Cerebellar cortex (tissue), 1 donor: Measurements from ENCODE around the gene MUSTN1.

Experiments
- DNase-seq: peaks from one replicate; pipeline ENCODE4 v3.0.0-alpha.2; 2015; ENCODE audit warnings: low spot score

Gene MUSTN1

GRCh38 chr3:52834871-52835501, at the start of gene MUSTN1:
MUSTN1 (minus strand) TSS chr3:52835019; CDS start chr3:52834948, 71 bp downstream.
- DNase-seq = no peak

DNA sequence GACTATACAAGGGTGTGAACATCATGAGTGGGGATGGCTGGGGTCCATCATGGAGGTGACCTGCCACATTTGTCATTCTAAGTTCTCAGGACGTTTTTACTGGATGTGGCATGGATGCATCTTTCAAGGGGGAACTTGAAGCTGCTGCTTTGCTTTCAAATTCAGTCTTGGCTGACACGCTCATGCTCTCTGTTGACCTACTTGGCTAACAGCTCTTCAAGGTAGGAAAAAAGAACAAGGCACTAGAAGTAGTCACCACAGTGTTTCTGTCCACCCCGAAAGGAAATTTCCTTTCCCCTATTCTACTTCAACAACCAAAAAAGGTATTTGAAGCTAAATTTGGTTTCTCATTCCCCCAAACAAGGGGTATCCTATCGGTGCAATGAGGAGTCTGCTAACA, 47.6 kb upstream of the MUSTN1 start:
- peak; percentile 46 for DNase-seq

DNA sequence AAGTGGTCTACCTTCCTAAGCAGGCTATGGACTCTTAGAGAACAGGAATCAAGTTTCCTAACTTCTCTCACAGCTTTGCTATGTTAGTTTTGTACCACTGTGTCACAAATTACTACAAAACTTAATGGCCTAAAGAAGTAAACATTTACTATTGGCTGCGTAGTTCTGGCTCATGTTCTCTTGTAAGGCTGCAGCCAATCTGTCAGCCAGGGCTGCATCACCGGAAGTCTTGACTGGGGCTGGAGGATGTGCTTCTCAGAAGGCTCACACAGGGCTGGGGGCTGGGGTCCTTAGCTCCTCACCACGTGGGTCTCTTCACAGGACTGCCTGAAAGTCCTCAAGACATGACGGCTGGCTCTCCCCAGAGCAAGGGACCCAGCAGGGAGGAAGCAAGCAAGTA, 47.1 kb upstream of the MUSTN1 start:
- no peak for DNase-seq

- DNase-seq = peak; percentile 57
Observed at GRCh38 chr3:52880474-52880873, 45.7 kb upstream of the MUSTN1 start.

DNA sequence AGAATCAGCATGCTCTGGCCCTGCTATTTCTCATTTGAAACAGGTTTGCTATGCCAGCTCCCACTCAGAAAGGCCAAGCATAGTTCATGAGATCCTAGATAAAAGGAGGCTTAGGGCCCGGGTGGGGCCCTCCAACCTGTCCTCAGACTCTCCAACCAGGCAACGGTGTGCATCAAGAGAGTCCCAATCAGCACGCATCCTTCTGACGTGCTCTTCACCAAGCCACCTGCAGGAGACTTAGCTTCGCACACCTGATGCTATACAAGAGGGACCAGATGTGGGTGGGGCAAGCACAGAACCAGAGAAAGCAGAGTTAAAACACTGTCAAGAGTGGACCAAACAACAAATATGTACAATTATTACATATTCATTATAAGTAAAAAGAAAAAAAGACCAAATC, 45.2 kb upstream of the MUSTN1 start:
- no peak for DNase-seq

DNA sequence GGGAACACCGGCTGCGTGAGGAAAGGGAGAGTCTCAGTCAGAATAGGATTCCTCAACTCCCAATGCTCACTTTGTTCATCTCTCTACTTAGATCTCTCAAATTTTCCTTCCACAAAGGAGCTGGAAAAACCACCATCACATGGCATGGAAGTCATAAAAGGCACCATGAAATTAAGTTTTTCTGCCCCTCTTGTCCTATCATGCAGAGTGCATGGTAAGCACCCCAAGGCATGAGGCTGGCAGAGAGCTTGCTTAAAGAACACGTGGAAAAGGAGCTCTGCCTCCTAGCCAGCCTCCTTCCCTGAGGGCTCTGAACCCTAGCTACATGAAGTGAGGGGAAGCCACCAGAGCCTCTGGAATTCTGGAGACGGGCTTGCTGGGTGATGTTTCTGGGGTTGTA, 44.8 kb upstream of the MUSTN1 start:
- DNase-seq = no peak

DNA sequence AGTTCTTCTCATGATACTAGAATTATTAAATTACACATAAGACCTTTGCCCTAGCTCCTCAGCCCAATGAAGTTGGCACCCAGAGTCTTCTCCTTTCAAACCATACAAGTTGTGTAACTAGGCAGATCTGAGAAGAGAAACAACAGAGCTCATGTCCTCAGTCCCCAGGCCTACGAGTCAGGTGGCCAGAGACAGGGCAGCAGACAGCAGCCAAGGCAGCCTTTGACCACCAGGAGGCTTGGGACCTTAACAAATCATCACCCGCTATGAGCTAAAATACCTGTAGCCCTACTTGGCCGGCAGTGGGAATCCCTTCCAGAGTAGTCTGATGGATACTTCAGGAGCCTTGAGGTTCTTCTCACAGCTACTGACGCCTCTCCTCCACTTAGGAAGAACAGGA, 44.3 kb upstream of the MUSTN1 start:
- DNase-seq = no peak

- DNase-seq = no peak
Observed at GRCh38 chr3:52877085-52877484, 42.3 kb upstream of the MUSTN1 start.

DNA sequence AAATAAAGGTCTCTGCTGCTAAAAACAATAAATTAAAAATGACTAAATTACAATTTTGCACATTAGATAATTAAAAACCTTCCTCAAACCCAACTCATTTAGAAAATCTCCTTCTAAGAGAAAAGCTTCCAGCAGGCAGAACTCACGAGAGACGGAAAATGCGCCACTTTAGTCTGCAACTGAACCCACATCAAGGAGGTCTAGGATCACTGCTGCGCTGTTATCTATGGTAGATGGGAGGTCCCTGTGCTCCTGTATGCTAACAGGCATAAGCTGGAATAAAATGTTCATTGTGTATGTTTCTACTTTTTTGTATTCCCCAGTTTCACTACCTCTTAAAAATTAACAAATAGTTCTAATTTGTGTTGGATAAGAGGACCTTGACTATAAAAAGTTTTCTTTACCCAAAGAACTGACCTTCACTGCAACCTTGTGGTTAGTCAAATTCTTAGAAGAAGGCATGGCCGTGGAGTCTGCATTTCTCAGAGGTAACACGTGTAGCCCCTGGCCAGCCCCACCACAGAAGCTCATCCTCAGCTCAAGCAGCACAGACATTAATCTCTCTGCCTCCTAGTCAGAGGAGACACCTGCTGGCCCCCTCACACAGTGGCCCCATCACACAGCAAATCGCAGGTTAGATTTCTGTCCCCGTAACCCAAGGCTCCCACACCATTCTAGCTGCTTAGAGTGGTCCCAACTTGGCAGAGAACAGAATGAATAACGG, 40.2 kb upstream of the MUSTN1 start:
- no peak for DNase-seq

DNA sequence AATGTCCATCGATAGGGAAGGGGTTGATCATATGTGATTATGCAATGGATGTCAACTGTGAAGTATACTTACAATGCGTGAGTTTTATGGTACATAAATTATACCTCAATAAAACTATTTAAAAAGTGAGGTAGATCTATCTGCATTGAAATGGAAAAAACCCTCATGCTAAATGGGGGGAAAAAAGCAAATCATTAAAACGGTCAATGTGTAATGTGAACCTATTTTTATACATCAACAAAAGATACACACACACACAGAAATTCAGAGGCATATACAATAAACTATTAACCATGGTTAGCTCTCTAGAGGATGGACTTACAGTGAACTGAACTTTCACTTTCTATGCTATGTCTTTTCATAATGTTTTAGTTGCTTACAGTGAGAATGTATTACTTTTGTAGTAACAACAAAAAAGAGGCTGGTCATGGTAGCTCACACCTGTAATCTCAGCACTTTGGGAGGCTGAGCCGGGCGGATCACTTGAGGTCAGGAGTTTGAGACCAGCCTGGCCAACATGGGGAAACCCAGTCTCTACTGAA, 39.4 kb upstream of the MUSTN1 start:
- DNase-seq = no peak

- no peak for DNase-seq
Observed at GRCh38 chr3:52873433-52874159, 38.8 kb upstream of the MUSTN1 start.

DNA sequence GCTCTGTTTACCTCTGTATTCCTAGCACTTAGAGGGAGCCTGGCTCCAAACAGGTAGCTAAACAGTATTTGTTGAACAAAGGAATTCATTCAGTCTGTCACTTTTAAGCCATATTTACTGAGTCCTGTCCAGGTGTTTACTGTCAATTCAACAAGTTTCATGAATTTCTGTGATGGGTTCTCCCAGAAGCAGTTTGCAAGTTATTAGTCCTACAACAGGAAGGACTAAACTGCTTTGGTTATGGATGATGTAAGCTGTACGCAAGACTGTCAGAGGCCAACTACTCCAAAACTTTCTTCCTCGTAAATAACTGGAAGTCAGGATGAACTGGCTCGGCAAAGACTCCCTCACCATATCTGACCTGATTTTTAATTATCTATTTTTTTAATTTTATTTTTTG, 37.4 kb upstream of the MUSTN1 start:
- DNase-seq = no peak

- DNase-seq = no peak
Observed at GRCh38 chr3:52871761-52872160, 36.9 kb upstream of the MUSTN1 start.

DNA sequence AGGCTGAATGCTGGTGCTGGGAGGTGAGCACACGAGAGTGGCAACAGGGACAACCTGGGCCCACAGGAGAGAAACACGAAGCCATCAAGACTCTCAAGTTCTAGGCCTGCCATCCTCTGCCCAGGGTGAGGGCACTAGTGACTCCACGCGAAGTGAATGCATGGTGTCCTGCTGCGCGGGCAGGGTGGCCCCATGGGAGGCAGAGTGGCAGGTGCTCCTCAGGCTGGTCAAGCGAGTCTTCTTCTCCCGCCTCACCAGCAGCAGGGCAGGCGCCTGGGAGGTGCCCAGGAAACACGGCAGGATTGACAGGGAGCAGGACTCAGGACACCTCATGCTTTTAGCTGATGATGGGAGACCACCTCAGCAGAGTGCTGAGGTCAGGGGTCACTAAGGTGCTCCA, 35.7 kb upstream of the MUSTN1 start:
- DNase-seq = no peak

DNA sequence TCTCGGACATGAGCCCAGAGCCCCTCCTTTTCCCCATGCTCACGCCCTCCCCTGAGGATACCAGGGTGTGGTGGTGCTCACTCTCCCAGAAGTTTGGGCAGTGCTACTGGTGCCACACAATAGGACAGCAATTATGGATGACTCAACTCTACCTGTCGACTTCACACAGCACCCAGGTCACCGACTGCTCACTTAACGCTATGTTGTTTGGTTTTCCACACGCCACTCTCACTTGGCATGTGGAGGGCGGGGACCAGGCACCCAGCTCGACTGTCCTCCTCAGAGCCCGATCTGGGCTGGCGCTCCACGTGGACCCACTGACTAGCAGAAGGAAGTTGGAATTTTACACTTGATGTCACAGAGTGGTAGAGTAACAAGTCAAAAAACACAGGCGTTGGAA, 31.6 kb upstream of the MUSTN1 start:
- DNase-seq = no peak

- no peak for DNase-seq
Observed at GRCh38 chr3:52865994-52866393, 31.2 kb upstream of the MUSTN1 start.

DNA sequence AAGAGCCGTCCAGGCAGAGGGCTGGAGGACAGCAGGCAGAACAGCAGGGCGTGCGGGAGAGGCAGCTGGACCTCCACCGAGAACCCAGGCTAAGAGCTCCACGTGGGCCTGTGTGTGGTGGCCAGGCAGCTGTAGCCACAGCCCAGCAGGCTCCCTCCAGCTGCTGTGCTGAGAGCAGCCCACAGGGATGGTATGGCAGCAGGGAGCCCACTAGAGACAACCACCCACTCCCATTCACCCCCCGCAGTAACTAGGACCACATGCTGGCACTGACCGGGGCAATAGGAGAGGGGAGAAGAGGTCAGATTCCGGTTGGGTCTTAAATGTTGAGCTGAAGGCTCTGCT, 25.6 kb upstream of the MUSTN1 start:
- no peak for DNase-seq

- peak; percentile 50 for DNase-seq
Observed at GRCh38 chr3:52859686-52860423, 25.0 kb upstream of the MUSTN1 start.

DNA sequence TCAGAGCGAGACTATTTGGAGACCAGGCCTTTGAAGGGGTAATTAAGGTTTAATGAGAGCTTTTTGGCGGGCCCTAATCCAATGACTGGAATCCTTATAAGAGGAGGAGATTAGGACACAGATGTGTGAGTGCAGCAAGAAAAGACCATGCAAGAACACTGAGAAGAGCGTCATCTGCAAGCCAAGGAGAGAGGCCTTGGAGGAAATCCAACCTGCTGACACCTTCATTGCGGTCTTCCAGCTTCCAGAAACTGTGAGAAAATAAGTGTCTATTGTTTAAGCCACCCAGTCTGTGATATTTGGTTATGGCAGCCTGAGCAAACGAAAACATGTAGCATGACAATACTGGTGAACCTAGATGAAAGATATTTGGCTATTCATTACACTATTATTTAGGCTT, 23.0 kb upstream of the MUSTN1 start:
- no peak for DNase-seq

DNA sequence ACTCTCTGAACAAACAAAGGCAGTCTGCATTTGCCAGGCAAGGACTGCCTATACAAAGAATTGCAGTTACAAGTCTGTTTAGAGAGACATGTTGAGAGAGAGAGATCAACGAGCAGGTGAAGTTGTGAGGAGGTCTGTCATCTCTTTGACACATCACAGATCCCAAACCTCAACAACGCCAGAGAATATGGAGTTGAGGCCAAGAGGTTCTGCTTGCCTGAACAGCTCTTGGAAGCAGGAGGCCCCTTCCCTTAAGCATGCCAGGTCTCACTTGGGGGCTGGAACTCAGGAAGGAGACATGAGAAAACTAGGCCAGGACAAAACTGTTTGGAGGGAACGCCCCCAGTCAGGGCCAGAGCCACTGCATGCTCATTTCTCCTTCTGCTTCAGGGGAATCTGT, 22.3 kb upstream of the MUSTN1 start:
- DNase-seq = no peak

GRCh38 chr3:52856666-52857065, 21.8 kb upstream of the MUSTN1 start:
- DNase-seq = no peak

DNA sequence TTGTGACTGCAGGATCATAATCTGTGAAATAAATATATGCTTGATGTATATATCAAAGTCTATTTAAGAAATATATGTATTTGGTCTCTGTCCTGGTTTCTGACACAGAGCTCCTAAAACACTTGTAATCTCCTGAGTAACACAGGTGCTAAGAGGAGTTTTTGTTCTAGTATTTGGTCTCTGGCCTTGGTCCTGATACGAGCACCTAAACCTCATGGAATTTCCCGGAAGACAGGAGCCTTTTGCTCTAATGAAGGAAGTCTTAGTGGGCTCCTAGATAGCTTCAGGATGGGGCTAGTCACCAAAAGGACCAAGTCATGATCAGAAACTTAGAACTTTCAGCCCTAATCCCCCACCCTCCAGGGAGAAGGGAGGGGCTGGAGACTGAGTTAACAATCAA, 19.2 kb upstream of the MUSTN1 start:
- DNase-seq = no peak
